Fibroblast of lung (primary cell): ENCODE measurements around the gene CHD9. TPM values are rescaled to one million over a fixed set of nuclear protein-coding genes. Genes with fewer than 3 reads are reported as not detected.

Source experiments
- DNase-seq, 2 donors: peaks; one replicate each; pipeline versions ENCODE4 v3.0.0 to v3.0.0-alpha.2; 2010; ENCODE audit warnings: low read depth in 2 of 2
- H2AFZ ChIP-seq: 2 replicates; pipeline ENCODE4 v1.5.1; 2012; ENCODE audit warnings: low read length, control low read depth, inconsistent platforms
- H3K27ac ChIP-seq: 2 replicates; pipeline ENCODE4 v1.5.1; 2011; ENCODE audit warnings: low read length, control low read depth; ENCODE audit not compliant: insufficient read depth
- H3K27me3 ChIP-seq: 2 replicates; pipeline ENCODE4 v1.5.1; 2011; ENCODE audit warnings: mild to moderate bottlenecking, low read length; ENCODE audit not compliant: control insufficient read depth, insufficient read depth
- H3K36me3 ChIP-seq: 2 replicates; pipeline ENCODE4 v1.5.1; 2011; ENCODE audit warnings: low read length; ENCODE audit not compliant: control insufficient read depth, insufficient read depth
- H3K4me1 ChIP-seq: 2 replicates; pipeline ENCODE4 v1.5.1; 2011; ENCODE audit warnings: low read length; ENCODE audit not compliant: control insufficient read depth, insufficient read depth; ENCODE audit errors: extremely low read depth
- H3K4me2 ChIP-seq: 2 replicates; pipeline ENCODE4 v1.5.1; 2011; ENCODE audit warnings: low read length, control low read depth; ENCODE audit not compliant: insufficient read depth; ENCODE audit errors: extremely low read depth
- H3K4me3 ChIP-seq, 4 experiments: fragments of 200-600 bp in 1 of 4; sonication (generic) in 1 of 4; replicated peaks in 1 of 4; 2 replicates each; pipeline ENCODE4 v1.5.1; 2011 to 2016; ENCODE audit warnings: low read length in 4 of 4, low read depth in 3 of 4, mild to moderate bottlenecking in 3 of 4, control low read depth in 2 of 4, inconsistent platforms in 1 of 4, mixed read lengths in 1 of 4; ENCODE audit not compliant: insufficient read depth in 1 of 4; ENCODE audit errors: control extremely low read depth in 1 of 4
- H3K79me2 ChIP-seq: 2 replicates; pipeline ENCODE4 v1.5.1; 2012; ENCODE audit warnings: mild to moderate bottlenecking, low read length, inconsistent platforms; ENCODE audit not compliant: control insufficient read depth, insufficient read depth
- H3K9ac ChIP-seq: 2 replicates; pipeline ENCODE4 v1.5.1; 2011; ENCODE audit warnings: mild to moderate bottlenecking, low read length, control low read depth; ENCODE audit not compliant: insufficient read depth
- H3K9me3 ChIP-seq: 2 replicates; pipeline ENCODE4 v1.5.1; 2012; ENCODE audit warnings: low read depth, low read length; ENCODE audit not compliant: control insufficient read depth, insufficient read depth
- H4K20me1 ChIP-seq: 2 replicates; pipeline ENCODE4 v1.5.1; 2011; ENCODE audit warnings: low read length; ENCODE audit not compliant: control insufficient read depth, insufficient read depth; ENCODE audit errors: extremely low read depth
- CTCF ChIP-seq, 2 donors: IDR thresholded peaks in 1 of 2; conservative IDR thresholded peaks in 1 of 2; 1 replicate in 1 of 2; 2 replicates in 1 of 2; pipeline ENCODE4 v1.5.1; 2011 to 2012; ENCODE audit warnings: low read length in 2 of 2, control low read depth in 1 of 2, inconsistent platforms in 1 of 2, low read depth in 1 of 2, mild to moderate bottlenecking in 1 of 2
- EZH2 ChIP-seq: IDR thresholded peaks from 2 replicates; pipeline ENCODE4 v1.5.1; 2012; ENCODE audit warnings: low read length, control low read depth, mild to moderate bottlenecking; ENCODE audit errors: missing control alignments
- polyA plus RNA-seq, 2 donors: library from polyadenylated mRNA; depleted of rRNA in 1 of 2; stranded (reverse) in 1 of 2; unstranded in 1 of 2; fragments of >200 nt; gene quantifications; 2 replicates each; pipeline ENCODE4 v1.2.1, GENCODE V29; 2011 to 2012; ENCODE audit warnings: missing spikeins in 1 of 2
- total RNA-seq: library from RNA; depleted of rRNA; stranded (reverse); fragments of >200 nt; gene quantifications from 2 replicates; pipeline ENCODE4 v1.2.1, GENCODE V29; 2014

The CHD9 gene
- total and polyA plus RNA-seq, 2 donors (not counting 1 experiment from before 2014, with no cell fraction given): 32.9 to 60.9 TPM

GRCh38 chr16:53187775-53188174, 133.0 kb downstream of the CHD9 start:
- no peak overlapping the region for H3K9ac ChIP-seq
- TF ChIP-seq CTCF (conservative IDR thresholded peaks at IDR 0.05 in 1 of 2, IDR thresholded peaks at IDR 0.05 in 1 of 2; ENCODE audit: low read depth in 1 of 2, low read length in 2 of 2) (no peak), EZH2 (no peak)
- H3K79me2 ChIP-seq: peaks cover 2% of the 10 kb centered on the region
- no peak overlapping the region for H3K4me2 ChIP-seq
- no peak for DNase-seq
- H2AFZ ChIP-seq: no peak overlapping the region
- no peaks in the 10 kb centered on the region for H3K27me3 ChIP-seq
- no peaks in the 10 kb centered on the region for H3K36me3 ChIP-seq
- no peaks in the 10 kb centered on the region for H3K4me1 ChIP-seq
- H3K27ac ChIP-seq: no peak overlapping the region
- H3K9me3 ChIP-seq: no peaks in the 10 kb centered on the region
- H4K20me1 ChIP-seq: no peaks in the 10 kb centered on the region
- H3K4me3 ChIP-seq: no peak overlapping the region

GRCh38 chr16:53191413-53191812, 136.6 kb downstream of the CHD9 start:
- peaks cover 2% of the 10 kb centered on the region for H3K79me2 ChIP-seq
- H3K4me1 ChIP-seq: no peaks in the 10 kb centered on the region
- TF ChIP-seq EZH2: no peak
- TF ChIP-seq CTCF (conservative IDR thresholded peaks at IDR 0.05 in 1 of 2, IDR thresholded peaks at IDR 0.05 in 1 of 2; ENCODE audit: low read depth in 1 of 2, low read length in 2 of 2): no peak
- no peak overlapping the region for H2AFZ ChIP-seq
- no peaks in the 10 kb centered on the region for H4K20me1 ChIP-seq
- no peaks in the 10 kb centered on the region for H3K27me3 ChIP-seq
- H3K9ac ChIP-seq: no peak overlapping the region
- H3K27ac ChIP-seq: no peak overlapping the region
- no peaks in the 10 kb centered on the region for H3K36me3 ChIP-seq
- DNase-seq: peak in 1 of 2 donors; percentile 12
- no peaks in the 10 kb centered on the region for H3K9me3 ChIP-seq
- no peak overlapping the region for H3K4me3 ChIP-seq
- H3K4me2 ChIP-seq: no peak overlapping the region

GRCh38 chr16:53198933-53199332, 144.1 kb downstream of the CHD9 start:
- DNase-seq: no peak
- Histone ChIP-seq H3K9me3 (no peaks in the 10 kb centered on the region), H3K27ac (no peak overlapping the region), H3K4me2 (no peak overlapping the region), H3K4me1 (no peaks in the 10 kb centered on the region), H3K4me3 (no peak overlapping the region), H2AFZ (no peak overlapping the region), H3K36me3 (no peaks in the 10 kb centered on the region), H3K9ac (no peak overlapping the region), H3K27me3 (no peaks in the 10 kb centered on the region), H4K20me1 (no peaks in the 10 kb centered on the region), H3K79me2 (no peaks in the 10 kb centered on the region)
- no peak for TF ChIP-seq EZH2
- no peak for TF ChIP-seq CTCF (conservative IDR thresholded peaks at IDR 0.05 in 1 of 2, IDR thresholded peaks at IDR 0.05 in 1 of 2; ENCODE audit: low read depth in 1 of 2, low read length in 2 of 2)
